Esophagus (tissue), 2 donors: ENCODE measurements around the gene SKI. TPM values are rescaled to one million over a fixed set of nuclear protein-coding genes. Genes with fewer than 3 reads are reported as not detected.
"Not testable (repeated sequence)": the region's sequence is repeated elsewhere in the genome, so short reads cannot be mapped to it uniquely, and the experiment has no call there.

ENCODE experiments used
- H3K27ac ChIP-seq, 2 donors: one replicate each; pipeline ENCODE4 v1.5.1; 2013; ENCODE audit warnings: low read depth in 2 of 2, mild to moderate bottlenecking in 2 of 2, inconsistent platforms in 1 of 2, low read length in 1 of 2, moderate library complexity in 1 of 2
- H3K27me3 ChIP-seq, 2 donors: one replicate each; pipeline ENCODE4 v1.6.1; 2013; ENCODE audit warnings: low read length in 2 of 2, control low read depth in 1 of 2, mild to moderate bottlenecking in 1 of 2; ENCODE audit not compliant: insufficient read depth in 2 of 2, control insufficient read depth in 1 of 2
- H3K36me3 ChIP-seq, 2 donors: one replicate each; pipeline ENCODE4 v1.6.1; 2013; ENCODE audit warnings: low read length in 1 of 2; ENCODE audit not compliant: control insufficient read depth in 2 of 2, insufficient read depth in 2 of 2
- H3K4me1 ChIP-seq, 2 donors: one replicate each; pipeline ENCODE4 v1.6.1; 2013; ENCODE audit warnings: low read length in 1 of 2; ENCODE audit not compliant: control insufficient read depth in 2 of 2, insufficient read depth in 2 of 2
- H3K4me3 ChIP-seq, 2 donors: one replicate each; pipeline ENCODE4 v1.5.1; 2013; ENCODE audit warnings: low read length in 2 of 2, mild to moderate bottlenecking in 2 of 2, low read depth in 1 of 2, moderate library complexity in 1 of 2
- H3K9me3 ChIP-seq, 2 donors: one replicate each; pipeline ENCODE4 v1.6.1; 2013; ENCODE audit warnings: mild to moderate bottlenecking in 2 of 2, low read depth in 1 of 2, low read length in 1 of 2, moderate library complexity in 1 of 2; ENCODE audit not compliant: control insufficient read depth in 2 of 2, insufficient read depth in 1 of 2
- WGBS, 2 donors: extraction: QIAGEN DNeasy Blood & Tissue Kit; methylation state at CpG; one replicate each; pipeline ENCODE4 v1.1.7; 2013; 5-methylcytosine and 5-hydroxymethylcytosine counted together
- polyA plus RNA-seq, 2 donors: library from polyadenylated mRNA; stranded (reverse); fragments of 200-250 nt; gene quantifications; one replicate each; pipeline ENCODE4 v1.2.3, GENCODE V29; 2013
- donor health status: healthy with polysubstance abuse.
- donor health status: Bipolar disorder and iron deficiency.

Gene SKI
- polyA plus RNA-seq, 2 donors = 11.5 to 12.8 TPM

- Histone ChIP-seq H3K4me1 (peaks cover 25 to 52% of the 10 kb centered on the region in 2 donors), H3K4me3 (no peak overlapping the region)
- WGBS, 2 donors = 54% methylated on average over 30 of the region's 30 CpGs
These were observed 12.4 kb downstream of the SKI start for GRCh38 chr1:2240270-2241156.

GRCh38 chr1:2241820-2242219, 13.7 kb downstream of the SKI start:
- 68 to 73% methylated on average over 13 of the region's 13 CpGs for WGBS, 2 donors
- Histone ChIP-seq H3K4me3 (no peak overlapping the region), H3K4me1 (peaks cover 30 to 54% of the 10 kb centered on the region in 2 donors), H3K27me3 (no peaks in the 10 kb centered on the region), H3K36me3 (peaks cover 0 to 14% of the 10 kb centered on the region in 2 donors), H3K27ac (peak overlapping the region in 1 of 2 donors; percentile 35), H3K9me3 (no peaks in the 10 kb centered on the region)

More at GRCh38 chr1:2240270-2241156, 12.4 kb downstream of the SKI start:
- Histone ChIP-seq H3K9me3 (no peaks in the 10 kb centered on the region), H3K36me3 (peaks cover 0 to 16% of the 10 kb centered on the region in 2 donors), H3K27me3 (no peaks in the 10 kb centered on the region), H3K27ac (peak overlapping the region; percentile 8 to 56)

GRCh38 chr1:2242814-2243725, 15.0 kb downstream of the SKI start:
- H3K4me1 ChIP-seq = peaks cover 34 to 53% of the 10 kb centered on the region in 2 donors
- H3K27ac ChIP-seq = peak overlapping the region in 1 of 2 donors; percentile 42
- no peak overlapping the region for H3K4me3 ChIP-seq
- peaks cover 0 to 14% of the 10 kb centered on the region in 2 donors for H3K36me3 ChIP-seq
- peaks cover 0 to 2% of the 10 kb centered on the region in 2 donors for H3K9me3 ChIP-seq
- 73 to 74% methylated on average over 33 of the region's 33 CpGs for WGBS, 2 donors
- H3K27me3 ChIP-seq = no peaks in the 10 kb centered on the region

GRCh38 chr1:2247045-2247394, 18.9 kb downstream of the SKI start:
- not testable (repeated sequence) for H3K27ac ChIP-seq, H3K27me3 ChIP-seq, H3K36me3 ChIP-seq, H3K9me3 ChIP-seq, H3K4me3 ChIP-seq
- H3K4me1 ChIP-seq = peaks cover 40 to 60% of the 10 kb centered on the region in 2 donors
- WGBS, 2 donors = 85% methylated on average over 7 of the region's 7 CpGs

- no peaks in the 10 kb centered on the region for H3K27me3 ChIP-seq
- peak overlapping the region in 1 of 2 donors; percentile 62 for H3K27ac ChIP-seq
- no peak overlapping the region for H3K4me3 ChIP-seq
- 51 to 57% methylated on average over 18 of the region's 18 CpGs for WGBS, 2 donors
- peaks cover 0 to 2% of the 10 kb centered on the region in 2 donors for H3K9me3 ChIP-seq
- peaks cover 44 to 67% of the 10 kb centered on the region in 2 donors for H3K4me1 ChIP-seq
- H3K36me3 ChIP-seq = peaks cover 0 to 6% of the 10 kb centered on the region in 2 donors
These were observed 19.6 kb downstream of the SKI start for GRCh38 chr1:2247760-2248126.

- WGBS, 2 donors = 47 to 56% methylated on average over 21 of the region's 21 CpGs
- Histone ChIP-seq H3K9me3 (peaks cover 0 to 2% of the 10 kb centered on the region in 2 donors), H3K27ac (peak overlapping the region in 1 of 2 donors; percentile 62), H3K4me1 (peaks cover 38 to 63% of the 10 kb centered on the region in 2 donors), H3K27me3 (no peaks in the 10 kb centered on the region), H3K4me3 (no peak overlapping the region), H3K36me3 (peaks cover 0 to 1% of the 10 kb centered on the region in 2 donors)
These were observed 20.2 kb downstream of the SKI start for GRCh38 chr1:2248127-2248826.

- H3K4me1 ChIP-seq = peaks cover 35 to 66% of the 10 kb centered on the region in 2 donors
- 70 to 76% methylated on average over 24 of the region's 24 CpGs for WGBS, 2 donors
- H3K9me3 ChIP-seq = peaks cover 0 to 2% of the 10 kb centered on the region in 2 donors
- H3K27ac ChIP-seq = peak overlapping the region in 1 of 2 donors; percentile 62
- H3K36me3 ChIP-seq = peaks cover 0 to 4% of the 10 kb centered on the region in 2 donors
- no peak overlapping the region for H3K4me3 ChIP-seq
- H3K27me3 ChIP-seq = no peaks in the 10 kb centered on the region
These were observed 20.9 kb downstream of the SKI start for GRCh38 chr1:2248854-2249558.

GRCh38 chr1:2249559-2249906, 21.4 kb downstream of the SKI start:
- H3K4me3 ChIP-seq = no peak overlapping the region
- 83 to 88% methylated on average over 8 of the region's 8 CpGs for WGBS, 2 donors
- H3K4me1 ChIP-seq = peaks cover 35 to 71% of the 10 kb centered on the region in 2 donors
- peak overlapping the region in 1 of 2 donors; percentile 48 for H3K27ac ChIP-seq
- H3K9me3 ChIP-seq = peaks cover 0 to 2% of the 10 kb centered on the region in 2 donors
- no peaks in the 10 kb centered on the region for H3K27me3 ChIP-seq
- peaks cover 0 to 6% of the 10 kb centered on the region in 2 donors for H3K36me3 ChIP-seq
